ENCODE measurements around the gene CSRP3.

Gene CSRP3

GRCh38 chr11:19225123-19225522, 23.3 kb upstream of the CSRP3 start:
- DNase-seq (ENCODE audit: low read depth, low spot score): no peak
- no peak overlapping the region for H3K9ac ChIP-seq (ENCODE audit: insufficient read length, low read depth)
- no peaks in the 10 kb centered on the region for H3K9me3 ChIP-seq (ENCODE audit: insufficient read depth, low read length)
- H3K4me1 ChIP-seq (ENCODE audit: insufficient read depth, insufficient read length): no peaks in the 10 kb centered on the region
- H3K36me3 ChIP-seq (ENCODE audit: insufficient read depth, insufficient read length, low read length): peaks cover 18% of the 10 kb centered on the region
- no peak for TF ChIP-seq ZNF274 (IDR thresholded peaks at IDR 0.05; ENCODE audit: low read depth, low read length)
- TF ChIP-seq SUZ12 (IDR thresholded peaks at IDR 0.05; ENCODE audit: extremely low read depth, insufficient read depth, insufficient read length): no peak
- no peak for TF ChIP-seq YY1 (IDR thresholded peaks at IDR 0.05; ENCODE audit: insufficient read depth, insufficient read length)
- no peak overlapping the region for H3K4me3 ChIP-seq (ENCODE audit: insufficient read length, low read depth)
- no peaks in the 10 kb centered on the region for H3K27me3 ChIP-seq (ENCODE audit: insufficient read depth, insufficient read length)

DNA sequence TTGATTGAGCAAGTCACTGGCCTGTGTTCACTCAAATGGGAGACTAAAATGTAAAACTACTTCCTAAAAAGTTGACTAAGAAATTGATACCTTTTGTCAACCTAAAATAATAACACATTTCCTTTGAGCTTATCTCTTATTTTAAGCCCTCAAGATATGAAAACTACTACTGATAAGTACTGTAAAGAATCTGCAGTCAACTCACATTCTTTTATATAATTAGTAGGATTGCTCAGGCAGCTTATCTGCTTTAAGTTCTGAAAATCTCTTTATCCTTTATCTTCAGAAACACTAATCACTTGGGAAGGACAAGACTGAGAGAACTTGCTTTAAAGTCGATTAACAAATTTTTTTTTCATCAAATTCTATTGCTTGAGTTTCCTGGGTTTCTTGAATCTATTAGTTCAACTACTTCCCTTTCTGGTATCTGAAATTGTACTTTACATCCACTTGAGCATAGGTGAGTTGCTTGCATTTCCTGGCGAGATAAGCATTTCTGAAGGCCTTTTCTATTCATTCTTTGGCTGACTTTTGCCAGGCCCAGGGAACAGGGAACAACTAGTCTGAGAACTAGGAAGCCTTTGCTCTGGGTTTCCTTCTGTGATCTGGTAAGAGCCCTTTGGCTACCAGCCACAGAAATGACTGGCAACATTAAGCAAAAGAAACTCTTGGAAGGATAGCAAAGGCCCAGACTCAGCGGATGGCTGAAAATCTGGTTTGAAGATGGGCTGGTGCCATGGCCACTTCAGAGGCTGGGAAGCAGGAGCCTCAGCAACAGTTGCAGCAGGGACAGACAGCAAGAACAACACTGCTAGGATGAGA, 19.3 kb upstream of the CSRP3 start:
- DNase-seq (ENCODE audit: low read depth, low spot score): no peak
- Histone ChIP-seq H3K4me1 (ENCODE audit: insufficient read depth, insufficient read length) (no peaks in the 10 kb centered on the region), H3K9ac (ENCODE audit: insufficient read length, low read depth) (no peak overlapping the region), H3K36me3 (ENCODE audit: insufficient read depth, insufficient read length, low read length) (peaks cover 14% of the 10 kb centered on the region), H3K9me3 (ENCODE audit: insufficient read depth, low read length) (no peaks in the 10 kb centered on the region), H3K4me3 (ENCODE audit: insufficient read length, low read depth) (no peak overlapping the region), H3K27me3 (ENCODE audit: insufficient read depth, insufficient read length) (no peaks in the 10 kb centered on the region)
- no peak for TF ChIP-seq SUZ12 (IDR thresholded peaks at IDR 0.05; ENCODE audit: extremely low read depth, insufficient read depth, insufficient read length)
- TF ChIP-seq ZNF274 (IDR thresholded peaks at IDR 0.05; ENCODE audit: low read depth, low read length): no peak
- no peak for TF ChIP-seq YY1 (IDR thresholded peaks at IDR 0.05; ENCODE audit: insufficient read depth, insufficient read length)

- DNase-seq (ENCODE audit: low read depth, low spot score): no peak
- Histone ChIP-seq H3K4me3 (ENCODE audit: insufficient read length, low read depth) (no peak overlapping the region), H3K9ac (ENCODE audit: insufficient read length, low read depth) (no peak overlapping the region), H3K36me3 (ENCODE audit: insufficient read depth, insufficient read length, low read length) (no peaks in the 10 kb centered on the region), H3K27me3 (ENCODE audit: insufficient read depth, insufficient read length) (no peaks in the 10 kb centered on the region), H3K4me1 (ENCODE audit: insufficient read depth, insufficient read length) (no peaks in the 10 kb centered on the region), H3K9me3 (ENCODE audit: insufficient read depth, low read length) (no peaks in the 10 kb centered on the region)
- TF ChIP-seq ZNF274 (IDR thresholded peaks at IDR 0.05; ENCODE audit: low read depth, low read length): no peak
Measured at GRCh38 chr11:19218786-19219460, 17.1 kb upstream of the CSRP3 start.

- Histone ChIP-seq H3K9me3 (ENCODE audit: insufficient read depth, low read length) (no peaks in the 10 kb centered on the region), H3K4me3 (ENCODE audit: insufficient read length, low read depth) (no peak overlapping the region), H3K4me1 (ENCODE audit: insufficient read depth, insufficient read length) (no peaks in the 10 kb centered on the region), H3K36me3 (ENCODE audit: insufficient read depth, insufficient read length, low read length) (no peaks in the 10 kb centered on the region), H3K27me3 (ENCODE audit: insufficient read depth, insufficient read length) (no peaks in the 10 kb centered on the region), H3K9ac (ENCODE audit: insufficient read length, low read depth) (no peak overlapping the region)
- no peak for DNase-seq (ENCODE audit: low read depth, low spot score)
- TF ChIP-seq SUZ12 (IDR thresholded peaks at IDR 0.05; ENCODE audit: extremely low read depth, insufficient read depth, insufficient read length) (no peak), YY1 (IDR thresholded peaks at IDR 0.05; ENCODE audit: insufficient read depth, insufficient read length) (no peak), ZNF274 (IDR thresholded peaks at IDR 0.05; ENCODE audit: low read depth, low read length) (no peak)
Measured at GRCh38 chr11:19218216-19218615, 16.4 kb upstream of the CSRP3 start.

GRCh38 chr11:19216709-19217374, 15.1 kb upstream of the CSRP3 start:
- Histone ChIP-seq H3K4me1 (ENCODE audit: insufficient read depth, insufficient read length) (no peaks in the 10 kb centered on the region), H3K4me3 (ENCODE audit: insufficient read length, low read depth) (no peak overlapping the region), H3K36me3 (ENCODE audit: insufficient read depth, insufficient read length, low read length) (no peaks in the 10 kb centered on the region), H3K27me3 (ENCODE audit: insufficient read depth, insufficient read length) (no peaks in the 10 kb centered on the region), H3K9me3 (ENCODE audit: insufficient read depth, low read length) (no peaks in the 10 kb centered on the region), H3K9ac (ENCODE audit: insufficient read length, low read depth) (no peak overlapping the region)
- DNase-seq (ENCODE audit: low read depth, low spot score): no peak
- TF ChIP-seq YY1 (IDR thresholded peaks at IDR 0.05; ENCODE audit: insufficient read depth, insufficient read length) (no peak), SUZ12 (IDR thresholded peaks at IDR 0.05; ENCODE audit: extremely low read depth, insufficient read depth, insufficient read length) (no peak), ZNF274 (IDR thresholded peaks at IDR 0.05; ENCODE audit: low read depth, low read length) (no peak)

DNA sequence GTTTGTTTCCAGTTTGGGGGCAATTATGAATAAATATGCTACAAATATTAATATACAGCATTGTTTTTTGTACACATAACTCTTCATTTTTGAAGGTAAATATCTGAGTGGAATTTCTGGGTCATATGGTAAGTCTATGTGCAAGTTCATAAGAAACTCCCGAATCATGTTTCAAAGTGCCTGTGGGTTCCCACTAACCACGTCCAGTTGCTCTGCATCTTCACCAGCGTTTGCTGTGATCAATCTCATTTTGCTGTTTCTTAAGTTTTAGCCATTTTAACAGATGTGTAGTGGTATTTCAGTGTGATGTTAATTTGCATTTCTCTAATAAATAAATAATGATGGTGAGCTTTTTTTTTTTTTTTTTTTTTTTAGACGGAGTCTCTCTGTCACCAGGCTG, 14.2 kb upstream of the CSRP3 start:
- no peaks in the 10 kb centered on the region for H3K27me3 ChIP-seq (ENCODE audit: insufficient read depth, insufficient read length)
- H3K9ac ChIP-seq (ENCODE audit: insufficient read length, low read depth): no peak overlapping the region
- H3K4me3 ChIP-seq (ENCODE audit: insufficient read length, low read depth): no peak overlapping the region
- DNase-seq (ENCODE audit: low read depth, low spot score): no peak
- no peaks in the 10 kb centered on the region for H3K36me3 ChIP-seq (ENCODE audit: insufficient read depth, insufficient read length, low read length)
- H3K9me3 ChIP-seq (ENCODE audit: insufficient read depth, low read length): no peaks in the 10 kb centered on the region
- no peaks in the 10 kb centered on the region for H3K4me1 ChIP-seq (ENCODE audit: insufficient read depth, insufficient read length)
- TF ChIP-seq SUZ12 (IDR thresholded peaks at IDR 0.05; ENCODE audit: extremely low read depth, insufficient read depth, insufficient read length) (no peak), ZNF274 (IDR thresholded peaks at IDR 0.05; ENCODE audit: low read depth, low read length) (no peak), YY1 (IDR thresholded peaks at IDR 0.05; ENCODE audit: insufficient read depth, insufficient read length) (no peak)
